ENCODE measurements around the gene CMC4. TPM values are rescaled to one million over a fixed set of nuclear protein-coding genes. Genes with fewer than 3 reads are reported as not detected.

CMC4 gene
- total and polyA plus RNA-seq, 2 donors (not counting 1 experiment from before 2014, with no cell fraction given), result 8.1 to 9.6 TPM

- Histone ChIP-seq H3K4me1 (ENCODE audit: control insufficient read depth, extremely low read depth, insufficient read depth, low read length) (no peaks in the 10 kb centered on the region), H3K4me2 (ENCODE audit: extremely low read depth, insufficient read depth, low read length) (no peak overlapping the region), H3K4me3 (replicated peaks in 1 of 4; ENCODE audit: control extremely low read depth in 1 of 4, insufficient read depth in 1 of 4, low read depth in 3 of 4, low read length in 4 of 4) (no peak overlapping the region), H2AFZ (ENCODE audit: low read length) (no peak overlapping the region), H3K9ac (ENCODE audit: insufficient read depth, low read length) (no peak overlapping the region), H3K9me3 (ENCODE audit: control insufficient read depth, insufficient read depth, low read depth, low read length) (no peaks in the 10 kb centered on the region), H3K27me3 (ENCODE audit: control insufficient read depth, insufficient read depth, low read length) (no peaks in the 10 kb centered on the region), H3K36me3 (ENCODE audit: control insufficient read depth, insufficient read depth, low read length) (no peaks in the 10 kb centered on the region), H3K79me2 (ENCODE audit: control insufficient read depth, insufficient read depth, low read length) (no peaks in the 10 kb centered on the region), H3K27ac (ENCODE audit: insufficient read depth, low read length) (no peak overlapping the region), H4K20me1 (ENCODE audit: control insufficient read depth, extremely low read depth, insufficient read depth, low read length) (no peaks in the 10 kb centered on the region)
- peak in 1 of 2 donors; percentile 21 for DNase-seq (ENCODE audit: low read depth in 2 of 2)
- TF ChIP-seq CTCF (conservative IDR thresholded peaks at IDR 0.05 in 1 of 2, IDR thresholded peaks at IDR 0.05 in 1 of 2; ENCODE audit: low read depth in 1 of 2, low read length in 2 of 2) (no peak), EZH2 (IDR thresholded peaks at IDR 0.05; ENCODE audit: low read length, missing control alignments) (no peak)
Measured at GRCh38 chrX:155046129-155046810, 24.7 kb downstream of the CMC4 start.

- no peak for TF ChIP-seq EZH2 (IDR thresholded peaks at IDR 0.05; ENCODE audit: low read length, missing control alignments)
- no peak overlapping the region for H3K27ac ChIP-seq (ENCODE audit: insufficient read depth, low read length)
Measured at GRCh38 chrX:155035688-155036087, 35.2 kb downstream of the CMC4 start.

GRCh38 chrX:155031657-155032056 is 39.3 kb downstream of the CMC4 start:
- H3K79me2 ChIP-seq (ENCODE audit: control insufficient read depth, insufficient read depth, low read length), result peaks cover 2% of the 10 kb centered on the region
- no peak overlapping the region for H3K27ac ChIP-seq (ENCODE audit: insufficient read depth, low read length)
- peak in 1 of 2 donors; percentile 12 for DNase-seq (ENCODE audit: low read depth in 2 of 2)
- H3K9ac ChIP-seq (ENCODE audit: insufficient read depth, low read length), result no peak overlapping the region
- H3K9me3 ChIP-seq (ENCODE audit: control insufficient read depth, insufficient read depth, low read depth, low read length), result no peaks in the 10 kb centered on the region
- H3K4me1 ChIP-seq (ENCODE audit: control insufficient read depth, extremely low read depth, insufficient read depth, low read length), result no peaks in the 10 kb centered on the region
- H4K20me1 ChIP-seq (ENCODE audit: control insufficient read depth, extremely low read depth, insufficient read depth, low read length), result no peaks in the 10 kb centered on the region
- TF ChIP-seq EZH2 (IDR thresholded peaks at IDR 0.05; ENCODE audit: low read length, missing control alignments) (no peak), CTCF (conservative IDR thresholded peaks at IDR 0.05 in 1 of 2, IDR thresholded peaks at IDR 0.05 in 1 of 2; ENCODE audit: low read depth in 1 of 2, low read length in 2 of 2) (no peak)
- H3K36me3 ChIP-seq (ENCODE audit: control insufficient read depth, insufficient read depth, low read length), result no peaks in the 10 kb centered on the region
- no peaks in the 10 kb centered on the region for H3K27me3 ChIP-seq (ENCODE audit: control insufficient read depth, insufficient read depth, low read length)
- no peak overlapping the region for H3K4me2 ChIP-seq (ENCODE audit: extremely low read depth, insufficient read depth, low read length)
- H2AFZ ChIP-seq (ENCODE audit: low read length), result no peak overlapping the region
- no peak overlapping the region for H3K4me3 ChIP-seq (replicated peaks in 1 of 4; ENCODE audit: control extremely low read depth in 1 of 4, insufficient read depth in 1 of 4, low read depth in 3 of 4, low read length in 4 of 4)

More at GRCh38 chrX:155035688-155036087, 35.2 kb downstream of the CMC4 start:
- Histone ChIP-seq H4K20me1 (ENCODE audit: control insufficient read depth, extremely low read depth, insufficient read depth, low read length) (no peaks in the 10 kb centered on the region), H3K4me1 (ENCODE audit: control insufficient read depth, extremely low read depth, insufficient read depth, low read length) (no peaks in the 10 kb centered on the region), H3K36me3 (ENCODE audit: control insufficient read depth, insufficient read depth, low read length) (no peaks in the 10 kb centered on the region), H3K9me3 (ENCODE audit: control insufficient read depth, insufficient read depth, low read depth, low read length) (no peaks in the 10 kb centered on the region), H2AFZ (ENCODE audit: low read length) (no peak overlapping the region), H3K79me2 (ENCODE audit: control insufficient read depth, insufficient read depth, low read length) (no peaks in the 10 kb centered on the region), H3K27me3 (ENCODE audit: control insufficient read depth, insufficient read depth, low read length) (no peaks in the 10 kb centered on the region), H3K4me3 (replicated peaks in 1 of 4; ENCODE audit: control extremely low read depth in 1 of 4, insufficient read depth in 1 of 4, low read depth in 3 of 4, low read length in 4 of 4) (no peak overlapping the region), H3K4me2 (ENCODE audit: extremely low read depth, insufficient read depth, low read length) (no peak overlapping the region), H3K9ac (ENCODE audit: insufficient read depth, low read length) (no peak overlapping the region)
- no peak for DNase-seq (ENCODE audit: low read depth in 2 of 2)
